Naive B cell (primary cell): Measurements from ENCODE around the gene NEUROG3. TPM values are rescaled to one million over a fixed set of nuclear protein-coding genes. Genes with fewer than 3 reads are reported as not detected.
"Not testable (repeated sequence)": the region's sequence is repeated elsewhere in the genome, so short reads cannot be mapped to it uniquely, and the experiment has no call there.

Source experiments
- ATAC-seq, 2 donors: fragments of 150-1000 bp; cut with Tn5 transposase; 2 replicates each; pipeline ENCODE4 v1.10.0; 2021; ENCODE audit warnings: low read depth in 2 of 2, mild to moderate bottlenecking in 2 of 2, moderate library complexity in 2 of 2
- DNase-seq: peaks from one replicate; pipeline ENCODE4 v3.0.0; 2022
- H3K27ac Mint-ChIP-seq, 6 donors: one replicate each; pipeline ENCODE4 v1.8.0; 2020 to 2022; ENCODE audit warnings: mild to moderate bottlenecking in 6 of 6, mixed read lengths in 6 of 6, moderate library complexity in 5 of 6, inconsistent platforms in 2 of 6
- H3K27me3 Mint-ChIP-seq, 3 donors: one replicate each; pipeline ENCODE4 v1.8.0; 2021 to 2022; ENCODE audit warnings: mixed read lengths in 3 of 3, mild to moderate bottlenecking in 1 of 3
- H3K36me3 Mint-ChIP-seq, 2 donors: one replicate each; pipeline ENCODE4 v1.8.0; 2020 to 2022; ENCODE audit warnings: mixed read lengths in 2 of 2, inconsistent platforms in 1 of 2, mild to moderate bottlenecking in 1 of 2
- H3K4me1 Mint-ChIP-seq, 3 donors: one replicate each; pipeline ENCODE4 v1.8.0; 2020 to 2022; ENCODE audit warnings: mixed read lengths in 3 of 3, inconsistent platforms in 1 of 3, mild to moderate bottlenecking in 1 of 3, moderate library complexity in 1 of 3
- H3K4me3 Mint-ChIP-seq, 8 donors: one replicate each; pipeline ENCODE4 v1.8.0; 2020 to 2022; ENCODE audit warnings: mild to moderate bottlenecking in 8 of 8, mixed read lengths in 8 of 8, moderate library complexity in 8 of 8, inconsistent platforms in 2 of 8
- H3K9me3 Mint-ChIP-seq, 7 donors: one replicate each; pipeline ENCODE4 v1.8.0; 2020 to 2022; ENCODE audit warnings: mixed read lengths in 7 of 7, mild to moderate bottlenecking in 5 of 7, inconsistent platforms in 2 of 7, moderate library complexity in 1 of 7
- polyA plus RNA-seq, 6 donors: library from polyadenylated mRNA; unstranded; fragments of 300-500 nt; fragmentation: Illumina TruSeq; gene quantifications; one replicate each; pipeline ENCODE4 v1.2.3, GENCODE V29; 2021; ENCODE audit warnings: low read depth in 6 of 6

The NEUROG3 gene
- polyA plus RNA-seq, 6 donors from 2014 or later: not detected

- no peak for ATAC-seq
- Mint-ChIP-seq H3K27ac (no peak overlapping the region), H3K27me3 (peaks cover 73 to 87% (median 87%) of the 10 kb centered on the region in 3 donors), H3K36me3 (peaks cover 0 to 17% of the 10 kb centered on the region in 2 donors), H3K4me1 (peaks cover 11 to 20% (median 17%) of the 10 kb centered on the region in 3 donors), H3K4me3 (peak overlapping the region in 1 of 8 donors; percentile 66), H3K9me3 (peaks cover 0 to 10% (median 5%) of the 10 kb centered on the region in 7 donors)
- DNase-seq: no peak
These were observed 4.5 kb downstream of the NEUROG3 start for GRCh38 chr10:69568472-69569395.

GRCh38 chr10:69567920-69568319 lies 5.3 kb downstream of the NEUROG3 start:
- Mint-ChIP-seq H3K27ac (no peak overlapping the region), H3K36me3 (peaks cover 0 to 17% of the 10 kb centered on the region in 2 donors), H3K4me1 (peaks cover 6 to 12% (median 11%) of the 10 kb centered on the region in 3 donors), H3K9me3 (peaks cover 0 to 10% (median 5%) of the 10 kb centered on the region in 7 donors), H3K4me3 (no peak overlapping the region), H3K27me3 (peaks cover 76 to 88% (median 86%) of the 10 kb centered on the region in 3 donors)
- ATAC-seq (no peak), DNase-seq (no peak)

GRCh38 chr10:69562731-69563254 lies 10.4 kb downstream of the NEUROG3 start:
- ATAC-seq: no peak
- Mint-ChIP-seq H3K27me3 (peaks cover 65 to 77% (median 67%) of the 10 kb centered on the region in 3 donors), H3K27ac (no peak overlapping the region), H3K4me1 (no peaks in the 10 kb centered on the region), H3K36me3 (peaks cover 0 to 8% of the 10 kb centered on the region in 2 donors), H3K9me3 (peaks cover 0 to 8% (median 0%) of the 10 kb centered on the region in 7 donors), H3K4me3 (no peak overlapping the region)
- DNase-seq: no peak

- Mint-ChIP-seq H3K4me3 (no peak overlapping the region), H3K4me1 (peaks cover 0 to 3% (median 0%) of the 10 kb centered on the region in 3 donors), H3K27me3 (peaks cover 46 to 69% (median 56%) of the 10 kb centered on the region in 3 donors), H3K27ac (no peak overlapping the region), H3K36me3 (no peaks in the 10 kb centered on the region), H3K9me3 (peaks cover 0 to 2% (median 0%) of the 10 kb centered on the region in 7 donors)
- no peak for DNase-seq
- no peak for ATAC-seq
These were observed 13.7 kb downstream of the NEUROG3 start for GRCh38 chr10:69559525-69559924.

- H3K27ac Mint-ChIP-seq: no peak overlapping the region
- H3K27me3 Mint-ChIP-seq: peaks cover 37 to 65% (median 49%) of the 10 kb centered on the region in 3 donors
- no peaks in the 10 kb centered on the region for H3K36me3 Mint-ChIP-seq
- peaks cover 0 to 2% (median 0%) of the 10 kb centered on the region in 7 donors for H3K9me3 Mint-ChIP-seq
- no peak for ATAC-seq
- no peak overlapping the region for H3K4me3 Mint-ChIP-seq
- DNase-seq: no peak
- peaks cover 0 to 3% (median 0%) of the 10 kb centered on the region in 3 donors for H3K4me1 Mint-ChIP-seq
These were observed 14.7 kb downstream of the NEUROG3 start for GRCh38 chr10:69558559-69558958.

- ATAC-seq: no peak
- Mint-ChIP-seq H3K9me3 (peaks cover 4 to 28% (median 18%) of the 10 kb centered on the region in 7 donors), H3K4me1 (peaks cover 0 to 3% (median 0%) of the 10 kb centered on the region in 3 donors)
These were observed 18.6 kb downstream of the NEUROG3 start for GRCh38 chr10:69554611-69555010.

GRCh38 chr10:69553328-69553727 lies 19.9 kb downstream of the NEUROG3 start:
- Mint-ChIP-seq H3K9me3 (peaks cover 10 to 41% (median 29%) of the 10 kb centered on the region in 7 donors), H3K4me3 (no peak overlapping the region), H3K4me1 (peaks cover 0 to 3% (median 0%) of the 10 kb centered on the region in 3 donors), H3K36me3 (peaks cover 12 to 19% of the 10 kb centered on the region in 2 donors), H3K27me3 (peaks cover 20 to 48% (median 40%) of the 10 kb centered on the region in 3 donors), H3K27ac (no peak overlapping the region)
- no peak for DNase-seq
- no peak for ATAC-seq

More at GRCh38 chr10:69554611-69555010, 18.6 kb downstream of the NEUROG3 start:
- H3K36me3 Mint-ChIP-seq: peaks cover 8 to 10% of the 10 kb centered on the region in 2 donors
- no peak overlapping the region for H3K4me3 Mint-ChIP-seq
- no peak overlapping the region for H3K27ac Mint-ChIP-seq
- H3K27me3 Mint-ChIP-seq: peaks cover 23 to 53% (median 39%) of the 10 kb centered on the region in 3 donors
- DNase-seq: no peak

GRCh38 chr10:69552268-69552667 lies 21.0 kb downstream of the NEUROG3 start:
- Mint-ChIP-seq H3K36me3 (peaks cover 12 to 30% of the 10 kb centered on the region in 2 donors), H3K27me3 (peaks cover 22 to 53% (median 42%) of the 10 kb centered on the region in 3 donors), H3K9me3 (peaks cover 11 to 51% (median 33%) of the 10 kb centered on the region in 7 donors), H3K27ac (no peak overlapping the region), H3K4me3 (no peak overlapping the region), H3K4me1 (peaks cover 0 to 3% (median 0%) of the 10 kb centered on the region in 3 donors)
- no peak for ATAC-seq
- DNase-seq: no peak

GRCh38 chr10:69549959-69550358 lies 23.3 kb downstream of the NEUROG3 start:
- H3K4me3 Mint-ChIP-seq: no peak overlapping the region
- peaks cover 11 to 64% (median 38%) of the 10 kb centered on the region in 7 donors for H3K9me3 Mint-ChIP-seq
- no peak for ATAC-seq
- no peak overlapping the region for H3K27ac Mint-ChIP-seq
- no peak for DNase-seq
- H3K27me3 Mint-ChIP-seq: peaks cover 24 to 53% (median 40%) of the 10 kb centered on the region in 3 donors
- H3K4me1 Mint-ChIP-seq: peaks cover 0 to 2% (median 0%) of the 10 kb centered on the region in 3 donors
- peaks cover 12 to 39% of the 10 kb centered on the region in 2 donors for H3K36me3 Mint-ChIP-seq

GRCh38 chr10:69541463-69541862 lies 31.8 kb downstream of the NEUROG3 start:
- no peak for ATAC-seq
- peaks cover 8 to 13% (median 9%) of the 10 kb centered on the region in 3 donors for H3K27me3 Mint-ChIP-seq

GRCh38 chr10:69538461-69538860 lies 34.8 kb downstream of the NEUROG3 start:
- Mint-ChIP-seq H3K4me1 (no peaks in the 10 kb centered on the region), H3K4me3 (no peak overlapping the region), H3K27me3 (peaks cover 9 to 11% (median 11%) of the 10 kb centered on the region in 3 donors), H3K27ac (no peak overlapping the region), H3K9me3 (peaks cover 23 to 72% (median 41%) of the 10 kb centered on the region in 7 donors), H3K36me3 (peaks cover 15 to 31% of the 10 kb centered on the region in 2 donors)
- no peak for ATAC-seq
- no peak for DNase-seq

More at GRCh38 chr10:69541463-69541862, 31.8 kb downstream of the NEUROG3 start:
- Mint-ChIP-seq H3K36me3 (peaks cover 15 to 38% of the 10 kb centered on the region in 2 donors), H3K4me1 (no peaks in the 10 kb centered on the region), H3K9me3 (peaks cover 30 to 68% (median 39%) of the 10 kb centered on the region in 7 donors), H3K27ac (no peak overlapping the region), H3K4me3 (no peak overlapping the region)
- no peak for DNase-seq

- peaks cover 22 to 73% (median 37%) of the 10 kb centered on the region in 7 donors for H3K9me3 Mint-ChIP-seq
- peaks cover 19 to 21% (median 21%) of the 10 kb centered on the region in 3 donors for H3K27me3 Mint-ChIP-seq
- H3K27ac Mint-ChIP-seq: no peak overlapping the region
- no peak overlapping the region for H3K4me3 Mint-ChIP-seq
- ATAC-seq: no peak
- no peaks in the 10 kb centered on the region for H3K4me1 Mint-ChIP-seq
- H3K36me3 Mint-ChIP-seq: peaks cover 14 to 31% of the 10 kb centered on the region in 2 donors
- no peak for DNase-seq
These were observed 35.8 kb downstream of the NEUROG3 start for GRCh38 chr10:69537449-69537848.

GRCh38 chr10:69536521-69536920 lies 36.7 kb downstream of the NEUROG3 start:
- not testable (repeated sequence) for H3K4me1 Mint-ChIP-seq, DNase-seq, H3K4me3 Mint-ChIP-seq, ATAC-seq, H3K27ac Mint-ChIP-seq
- Mint-ChIP-seq H3K36me3 (peaks cover 6 to 22% of the 10 kb centered on the region in 2 donors), H3K27me3 (peaks cover 21 to 26% (median 23%) of the 10 kb centered on the region in 3 donors), H3K9me3 (peaks cover 16 to 69% (median 29%) of the 10 kb centered on the region in 7 donors)
